ENCODE measurements around the gene TRPM8. TPM values are rescaled to one million over a fixed set of nuclear protein-coding genes. Genes with fewer than 3 reads are reported as not detected.
A peak's percentile ranks its signal among the peaks of the same experiment; 100 is the strongest.

Gene TRPM8
- total RNA-seq, 2 donors from 2014 or later = not detected

DNA sequence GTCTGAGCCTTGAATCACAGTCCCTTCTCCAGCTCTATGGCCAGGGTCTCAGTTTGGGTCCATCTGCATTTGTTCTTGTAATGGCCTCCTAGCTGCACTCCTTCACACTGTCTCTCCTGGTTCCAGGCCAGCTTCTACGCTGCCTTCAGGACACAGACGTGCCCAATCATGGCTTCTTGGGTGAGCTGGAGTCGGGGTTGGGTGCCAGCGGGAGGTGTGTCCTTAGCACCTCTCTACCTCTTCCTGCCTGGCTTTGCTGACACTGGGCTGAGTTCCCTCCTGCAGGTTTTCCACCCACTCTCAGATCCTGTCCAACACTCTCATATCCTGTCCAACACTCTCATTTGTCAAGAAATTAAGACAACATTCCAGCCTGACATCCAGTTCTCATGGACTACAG is 9.6 kb downstream of the TRPM8 start:
- no peak overlapping the region for H3K27ac ChIP-seq (ENCODE audit: low read depth, low read length)
- no peaks in the 10 kb centered on the region for H3K36me3 ChIP-seq (ENCODE audit: control insufficient read depth, insufficient read depth, low read length)
- Mint-ChIP-seq H3K27ac (no peak overlapping the region), H3K36me3 (ENCODE audit: low read depth) (no peaks in the 10 kb centered on the region), H3K4me1 (peaks cover 6% of the 10 kb centered on the region), H3K4me3 (no peak overlapping the region), H3K27me3 (ENCODE audit: insufficient read depth) (peaks cover 5% of the 10 kb centered on the region), H3K9me3 (no peaks in the 10 kb centered on the region)
- H3K9ac ChIP-seq (ENCODE audit: extremely low read depth, low read length, poor library complexity, severe bottlenecking) = no peak overlapping the region
- H3K9me3 ChIP-seq (ENCODE audit: control insufficient read depth, low read length) = no peaks in the 10 kb centered on the region
- no peaks in the 10 kb centered on the region for H3K27me3 ChIP-seq (ENCODE audit: control insufficient read depth, insufficient read depth, low read length, poor library complexity, severe bottlenecking)
- no peak overlapping the region for H3K4me3 ChIP-seq (ENCODE audit: low read length)
- TF ChIP-seq, protein P1, sequence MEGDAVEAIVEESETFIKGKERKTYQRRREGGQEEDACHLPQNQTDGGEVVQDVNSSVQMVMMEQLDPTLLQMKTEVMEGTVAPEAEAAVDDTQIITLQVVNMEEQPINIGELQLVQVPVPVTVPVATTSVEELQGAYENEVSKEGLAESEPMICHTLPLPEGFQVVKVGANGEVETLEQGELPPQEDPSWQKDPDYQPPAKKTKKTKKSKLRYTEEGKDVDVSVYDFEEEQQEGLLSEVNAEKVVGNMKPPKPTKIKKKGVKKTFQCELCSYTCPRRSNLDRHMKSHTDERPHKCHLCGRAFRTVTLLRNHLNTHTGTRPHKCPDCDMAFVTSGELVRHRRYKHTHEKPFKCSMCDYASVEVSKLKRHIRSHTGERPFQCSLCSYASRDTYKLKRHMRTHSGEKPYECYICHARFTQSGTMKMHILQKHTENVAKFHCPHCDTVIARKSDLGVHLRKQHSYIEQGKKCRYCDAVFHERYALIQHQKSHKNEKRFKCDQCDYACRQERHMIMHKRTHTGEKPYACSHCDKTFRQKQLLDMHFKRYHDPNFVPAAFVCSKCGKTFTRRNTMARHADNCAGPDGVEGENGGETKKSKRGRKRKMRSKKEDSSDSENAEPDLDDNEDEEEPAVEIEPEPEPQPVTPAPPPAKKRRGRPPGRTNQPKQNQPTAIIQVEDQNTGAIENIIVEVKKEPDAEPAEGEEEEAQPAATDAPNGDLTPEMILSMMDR (conservative IDR thresholded peaks at IDR 0.05) = no peak
- no peaks in the 10 kb centered on the region for H3K4me1 ChIP-seq (ENCODE audit: control insufficient read depth, insufficient read depth, low read length)
- WGBS, 2 experiments (ENCODE audit: insufficient coverage in 1 of 2, insufficient read length in 1 of 2) = 97 to 99% methylated on average over 4 of the region's 4 CpGs
- no peak for DNase-seq

DNA sequence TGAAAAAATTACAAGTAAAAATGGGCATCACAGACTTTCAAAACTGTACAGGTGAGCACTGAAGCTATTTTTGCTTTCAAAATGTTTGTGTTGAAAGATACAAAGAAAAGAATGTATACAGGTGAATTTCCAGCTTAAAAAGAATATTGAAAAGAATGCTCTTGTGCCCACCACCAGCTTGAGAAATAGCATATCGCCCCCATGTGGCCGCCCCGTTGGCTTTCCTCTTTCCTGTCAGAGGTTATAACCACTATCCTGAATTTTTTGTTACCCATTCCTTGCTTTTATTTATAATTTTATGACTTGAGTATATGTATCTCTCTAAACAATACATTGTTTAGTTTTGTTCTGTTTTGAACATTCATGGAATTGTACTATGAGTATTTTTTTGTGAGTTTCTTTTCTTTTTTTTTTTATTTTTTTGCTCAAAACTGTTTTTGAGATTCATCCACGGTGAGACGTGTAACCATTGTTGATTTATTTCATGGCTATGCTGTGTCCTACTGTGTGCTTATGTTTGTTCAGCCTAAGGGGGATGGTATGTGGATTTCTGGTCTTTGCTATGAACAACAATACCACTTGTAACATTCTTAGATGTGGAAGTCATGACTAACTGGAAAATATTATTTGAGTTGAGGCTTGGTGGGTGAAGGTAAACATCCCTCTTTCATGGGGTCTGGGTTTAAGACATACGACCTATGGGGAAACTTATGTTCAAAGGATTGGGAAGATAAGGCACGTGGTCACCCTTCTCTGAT is 11.6 kb downstream of the TRPM8 start:
- no peaks in the 10 kb centered on the region for H3K36me3 ChIP-seq (ENCODE audit: control insufficient read depth, insufficient read depth, low read length)
- TF ChIP-seq, protein P1 (conservative IDR thresholded peaks at IDR 0.05) = peak; percentile 92
- 29 to 51% methylated on average over 5 to 7 of the region's 7 CpGs for WGBS, 2 experiments (ENCODE audit: insufficient coverage in 1 of 2, insufficient read length in 1 of 2)
- peak; percentile 84 for DNase-seq
- no peaks in the 10 kb centered on the region for H3K27me3 ChIP-seq (ENCODE audit: control insufficient read depth, insufficient read depth, low read length, poor library complexity, severe bottlenecking)
- H3K4me3 Mint-ChIP-seq = no peak overlapping the region
- H3K4me3 ChIP-seq (ENCODE audit: low read length) = no peak overlapping the region
- no peak overlapping the region for H3K27ac Mint-ChIP-seq
- H3K9me3 Mint-ChIP-seq = no peaks in the 10 kb centered on the region
- peaks cover 6% of the 10 kb centered on the region for H3K27me3 Mint-ChIP-seq (ENCODE audit: insufficient read depth)
- no peak overlapping the region for H3K9ac ChIP-seq (ENCODE audit: extremely low read depth, low read length, poor library complexity, severe bottlenecking)
- H3K4me1 Mint-ChIP-seq = peaks cover 6% of the 10 kb centered on the region
- no peaks in the 10 kb centered on the region for H3K9me3 ChIP-seq (ENCODE audit: control insufficient read depth, low read length)
- no peaks in the 10 kb centered on the region for H3K36me3 Mint-ChIP-seq (ENCODE audit: low read depth)
- no peaks in the 10 kb centered on the region for H3K4me1 ChIP-seq (ENCODE audit: control insufficient read depth, insufficient read depth, low read length)
- no peak overlapping the region for H3K27ac ChIP-seq (ENCODE audit: low read depth, low read length)

DNA sequence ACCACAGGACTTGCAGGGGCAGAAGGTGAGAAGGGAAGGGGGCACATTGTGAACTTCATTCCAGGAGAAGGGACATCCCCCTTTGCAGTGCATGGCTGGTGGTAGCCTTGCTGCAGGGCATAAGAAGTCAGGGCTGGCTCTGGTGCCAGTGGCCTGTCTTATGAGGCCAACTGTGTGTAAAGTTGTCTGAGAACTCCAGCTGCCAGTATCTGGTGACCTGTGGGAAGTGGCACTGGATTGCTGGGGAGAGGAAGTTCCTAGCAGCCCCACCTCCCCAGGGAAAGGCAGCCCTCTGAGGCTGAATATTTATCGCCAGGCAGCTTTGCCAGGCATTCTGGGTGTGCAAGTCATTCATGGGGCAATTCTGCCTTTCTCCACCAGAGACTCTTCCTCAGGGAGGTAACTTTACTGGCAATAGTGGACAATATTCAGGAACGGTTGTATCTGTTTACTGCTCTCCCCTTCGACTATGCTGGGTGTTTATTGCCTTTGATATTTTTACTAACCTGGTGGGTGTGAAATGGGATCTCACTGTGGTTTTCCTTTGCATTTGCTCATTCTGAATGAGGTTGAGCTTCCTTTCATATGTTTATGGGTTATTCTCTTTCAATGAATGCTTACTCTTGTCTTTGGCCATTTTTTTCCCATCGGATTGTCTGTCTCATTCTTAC is 12.3 kb downstream of the TRPM8 start:
- DNase-seq = peak; percentile 62
- no peak overlapping the region for H3K4me3 Mint-ChIP-seq
- H3K36me3 Mint-ChIP-seq (ENCODE audit: low read depth) = no peaks in the 10 kb centered on the region
- peaks cover 6% of the 10 kb centered on the region for H3K4me1 Mint-ChIP-seq
- no peaks in the 10 kb centered on the region for H3K9me3 Mint-ChIP-seq
- H3K27me3 Mint-ChIP-seq (ENCODE audit: insufficient read depth) = peaks cover 6% of the 10 kb centered on the region
- no peaks in the 10 kb centered on the region for H3K27me3 ChIP-seq (ENCODE audit: control insufficient read depth, insufficient read depth, low read length, poor library complexity, severe bottlenecking)
- H3K9ac ChIP-seq (ENCODE audit: extremely low read depth, low read length, poor library complexity, severe bottlenecking) = no peak overlapping the region
- WGBS, 2 experiments (ENCODE audit: insufficient coverage in 1 of 2, insufficient read length in 1 of 2) = 44% methylated on average over 3 of the region's 4 CpGs; no CpG with 5 or more reads in 1 of the 2 experiments
- H3K36me3 ChIP-seq (ENCODE audit: control insufficient read depth, insufficient read depth, low read length) = no peaks in the 10 kb centered on the region
- no peak overlapping the region for H3K27ac ChIP-seq (ENCODE audit: low read depth, low read length)
- H3K27ac Mint-ChIP-seq = no peak overlapping the region
- H3K4me1 ChIP-seq (ENCODE audit: control insufficient read depth, insufficient read depth, low read length) = no peaks in the 10 kb centered on the region
- H3K9me3 ChIP-seq (ENCODE audit: control insufficient read depth, low read length) = no peaks in the 10 kb centered on the region
- no peak overlapping the region for H3K4me3 ChIP-seq (ENCODE audit: low read length)
- TF ChIP-seq, protein P1 (conservative IDR thresholded peaks at IDR 0.05) = peak; percentile 38
